HL-60 (cell line): ENCODE results near the gene HOXA13.

ENCODE experiments used
- GABPA ChIP-seq: IDR thresholded peaks from 2 replicates; pipeline ENCODE4 v1.6.1; 2012; ENCODE audit warnings: low read depth
- POLR2AphosphoS5 ChIP-seq: IDR thresholded peaks from 2 replicates; pipeline ENCODE4 v1.6.1; 2012; ENCODE audit warnings: low read depth
- SPI1 ChIP-seq: IDR thresholded peaks from 2 replicates; pipeline ENCODE4 v1.6.1; 2012; ENCODE audit warnings: low read depth, mild to moderate bottlenecking, borderline replicate concordance
- TF ChIP-seq, protein P1 (sequence below): IDR thresholded peaks from one replicate; pipeline ENCODE4 v1.5.1; 2011; ENCODE audit warnings: low read length, control low read depth, inconsistent platforms; ENCODE audit not compliant: insufficient read depth
- TF ChIP-seq, protein P2 (sequence below): IDR thresholded peaks from 2 replicates; pipeline ENCODE4 v1.6.1; 2012; ENCODE audit warnings: low read depth; ENCODE audit not compliant: insufficient replicate concordance

DNA sequence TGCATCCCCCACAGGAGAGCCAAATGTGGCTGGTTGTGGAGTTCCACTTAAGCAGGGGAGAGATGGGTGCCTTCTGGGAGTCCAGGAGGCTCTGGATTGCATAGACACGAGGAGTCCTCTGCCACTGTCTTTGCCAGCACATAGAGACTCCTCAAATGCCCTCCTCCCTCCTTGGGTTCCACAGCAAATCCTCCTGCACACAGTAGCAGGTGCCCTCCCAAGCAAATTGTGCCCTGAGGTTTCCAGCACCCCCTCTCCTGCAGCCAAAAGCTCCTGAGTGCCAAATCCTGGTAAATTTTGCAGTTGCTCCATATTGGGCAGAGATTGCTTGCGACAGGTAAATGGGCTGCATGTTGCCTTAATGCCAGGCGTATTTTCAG is 48.5 kb upstream of the HOXA13 start:
- TF ChIP-seq, protein P1, sequence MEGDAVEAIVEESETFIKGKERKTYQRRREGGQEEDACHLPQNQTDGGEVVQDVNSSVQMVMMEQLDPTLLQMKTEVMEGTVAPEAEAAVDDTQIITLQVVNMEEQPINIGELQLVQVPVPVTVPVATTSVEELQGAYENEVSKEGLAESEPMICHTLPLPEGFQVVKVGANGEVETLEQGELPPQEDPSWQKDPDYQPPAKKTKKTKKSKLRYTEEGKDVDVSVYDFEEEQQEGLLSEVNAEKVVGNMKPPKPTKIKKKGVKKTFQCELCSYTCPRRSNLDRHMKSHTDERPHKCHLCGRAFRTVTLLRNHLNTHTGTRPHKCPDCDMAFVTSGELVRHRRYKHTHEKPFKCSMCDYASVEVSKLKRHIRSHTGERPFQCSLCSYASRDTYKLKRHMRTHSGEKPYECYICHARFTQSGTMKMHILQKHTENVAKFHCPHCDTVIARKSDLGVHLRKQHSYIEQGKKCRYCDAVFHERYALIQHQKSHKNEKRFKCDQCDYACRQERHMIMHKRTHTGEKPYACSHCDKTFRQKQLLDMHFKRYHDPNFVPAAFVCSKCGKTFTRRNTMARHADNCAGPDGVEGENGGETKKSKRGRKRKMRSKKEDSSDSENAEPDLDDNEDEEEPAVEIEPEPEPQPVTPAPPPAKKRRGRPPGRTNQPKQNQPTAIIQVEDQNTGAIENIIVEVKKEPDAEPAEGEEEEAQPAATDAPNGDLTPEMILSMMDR: no peak
- TF ChIP-seq GABPA (no peak), POLR2AphosphoS5 (no peak), SPI1 (no peak)
- TF ChIP-seq, protein P2, sequence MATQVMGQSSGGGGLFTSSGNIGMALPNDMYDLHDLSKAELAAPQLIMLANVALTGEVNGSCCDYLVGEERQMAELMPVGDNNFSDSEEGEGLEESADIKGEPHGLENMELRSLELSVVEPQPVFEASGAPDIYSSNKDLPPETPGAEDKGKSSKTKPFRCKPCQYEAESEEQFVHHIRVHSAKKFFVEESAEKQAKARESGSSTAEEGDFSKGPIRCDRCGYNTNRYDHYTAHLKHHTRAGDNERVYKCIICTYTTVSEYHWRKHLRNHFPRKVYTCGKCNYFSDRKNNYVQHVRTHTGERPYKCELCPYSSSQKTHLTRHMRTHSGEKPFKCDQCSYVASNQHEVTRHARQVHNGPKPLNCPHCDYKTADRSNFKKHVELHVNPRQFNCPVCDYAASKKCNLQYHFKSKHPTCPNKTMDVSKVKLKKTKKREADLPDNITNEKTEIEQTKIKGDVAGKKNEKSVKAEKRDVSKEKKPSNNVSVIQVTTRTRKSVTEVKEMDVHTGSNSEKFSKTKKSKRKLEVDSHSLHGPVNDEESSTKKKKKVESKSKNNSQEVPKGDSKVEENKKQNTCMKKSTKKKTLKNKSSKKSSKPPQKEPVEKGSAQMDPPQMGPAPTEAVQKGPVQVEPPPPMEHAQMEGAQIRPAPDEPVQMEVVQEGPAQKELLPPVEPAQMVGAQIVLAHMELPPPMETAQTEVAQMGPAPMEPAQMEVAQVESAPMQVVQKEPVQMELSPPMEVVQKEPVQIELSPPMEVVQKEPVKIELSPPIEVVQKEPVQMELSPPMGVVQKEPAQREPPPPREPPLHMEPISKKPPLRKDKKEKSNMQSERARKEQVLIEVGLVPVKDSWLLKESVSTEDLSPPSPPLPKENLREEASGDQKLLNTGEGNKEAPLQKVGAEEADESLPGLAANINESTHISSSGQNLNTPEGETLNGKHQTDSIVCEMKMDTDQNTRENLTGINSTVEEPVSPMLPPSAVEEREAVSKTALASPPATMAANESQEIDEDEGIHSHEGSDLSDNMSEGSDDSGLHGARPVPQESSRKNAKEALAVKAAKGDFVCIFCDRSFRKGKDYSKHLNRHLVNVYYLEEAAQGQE: no peak
